NCI-H1930 (cell line): ENCODE results near the gene ABCF3.
A peak's percentile ranks its signal among the peaks of the same experiment; 100 is the strongest.

Experiments used
- DNase-seq, 2 experiments: peaks; one replicate each; lab custom pipeline; 2025; lab: John Stamatoyannopoulos, UW

The ABCF3 gene

DNA sequence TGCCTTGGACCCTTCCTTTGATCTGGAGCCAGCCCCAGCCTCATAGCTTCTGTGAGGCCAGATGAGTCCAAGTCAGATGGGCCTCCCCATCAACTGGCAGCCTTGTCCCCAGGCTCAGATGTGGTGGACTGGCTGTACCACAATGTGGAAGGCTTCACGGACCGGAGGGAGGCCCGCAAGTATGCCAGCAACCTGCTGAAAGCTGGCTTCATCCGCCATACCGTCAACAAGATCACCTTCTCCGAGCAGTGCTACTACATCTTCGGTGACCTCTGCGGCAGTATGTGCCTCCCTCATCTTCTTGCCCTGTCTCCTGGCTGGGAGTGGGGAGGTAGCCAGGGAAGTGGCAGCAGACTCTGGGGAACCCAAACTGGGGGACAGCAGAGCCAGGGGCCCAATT lies 18.2 kb upstream of the ABCF3 start:
- DNase-seq, result no peak

DNA sequence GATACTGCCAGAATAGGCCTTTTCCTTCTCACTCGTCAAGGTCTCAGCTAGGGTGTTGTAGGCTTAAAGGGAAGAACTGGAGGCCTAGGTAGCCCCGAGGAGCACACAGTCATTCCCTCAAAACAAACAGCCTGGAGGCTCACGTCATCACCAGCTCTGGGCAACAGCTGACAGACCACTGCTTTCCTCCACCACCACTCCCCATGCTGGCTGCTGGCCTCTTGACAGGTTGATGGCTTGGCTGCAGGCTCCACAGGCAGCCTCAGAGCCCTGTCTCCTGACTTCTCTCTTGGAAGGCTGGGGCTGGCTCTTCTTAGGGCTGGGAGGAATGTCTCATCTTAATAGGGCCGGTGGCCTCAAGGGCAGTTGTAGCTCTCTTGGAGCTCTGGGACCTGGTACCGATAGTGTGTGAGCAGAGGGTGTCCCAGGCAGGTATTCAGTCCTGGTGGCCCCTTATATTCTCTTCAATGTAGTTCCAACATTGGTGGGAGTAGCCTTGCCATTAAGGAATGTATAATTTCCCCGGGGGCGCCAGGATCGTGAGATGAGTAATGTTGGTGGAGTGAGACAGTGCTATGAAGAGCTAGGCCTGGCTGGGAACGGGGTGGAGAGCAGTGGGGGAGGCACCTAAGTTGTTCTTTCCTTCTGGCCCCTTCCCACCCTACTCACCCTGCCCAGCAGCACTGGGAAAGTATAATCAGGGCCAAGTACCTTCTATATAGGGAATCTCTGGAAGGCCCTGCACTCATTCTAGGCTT lies 17.5 kb upstream of the ABCF3 start:
- no peak for DNase-seq

- DNase-seq, result no peak
These were observed 15.8 kb upstream of the ABCF3 start for GRCh38 chr3:184169896-184170875.

- no peak for DNase-seq
These were observed 14.4 kb upstream of the ABCF3 start for GRCh38 chr3:184171562-184171961.

DNA sequence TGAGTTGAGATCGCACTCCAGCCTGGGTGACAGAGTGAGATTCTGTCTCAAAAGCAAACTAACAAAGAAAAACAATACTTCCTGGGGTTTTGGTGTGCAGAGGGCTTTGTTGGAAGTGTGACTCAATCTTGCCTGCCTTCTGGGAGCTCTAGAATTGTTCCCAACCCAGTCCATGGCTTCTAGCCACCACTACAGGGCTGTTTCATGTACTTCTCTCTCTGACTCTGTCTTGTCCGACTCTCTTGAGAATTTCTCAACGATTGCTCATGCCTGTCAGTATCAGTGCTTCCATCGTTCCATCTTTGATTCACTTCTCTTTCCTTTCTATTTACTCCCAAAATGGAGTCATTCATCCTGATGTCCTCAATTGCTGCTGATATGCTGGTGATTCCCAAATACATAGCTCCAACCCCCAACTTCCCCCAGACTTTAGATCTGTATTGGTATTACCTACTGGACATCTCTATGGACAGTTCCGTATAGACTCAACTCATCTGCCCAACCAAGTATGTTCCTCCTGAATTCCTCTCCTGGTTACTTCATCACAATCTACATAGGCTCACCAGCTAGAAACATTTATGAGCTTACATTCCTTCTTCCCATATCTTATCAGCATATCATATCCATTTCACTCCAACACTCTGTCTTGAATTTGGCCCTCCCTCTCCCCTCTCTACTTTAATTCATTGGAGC lies 13.2 kb upstream of the ABCF3 start:
- DNase-seq, result no peak

DNA sequence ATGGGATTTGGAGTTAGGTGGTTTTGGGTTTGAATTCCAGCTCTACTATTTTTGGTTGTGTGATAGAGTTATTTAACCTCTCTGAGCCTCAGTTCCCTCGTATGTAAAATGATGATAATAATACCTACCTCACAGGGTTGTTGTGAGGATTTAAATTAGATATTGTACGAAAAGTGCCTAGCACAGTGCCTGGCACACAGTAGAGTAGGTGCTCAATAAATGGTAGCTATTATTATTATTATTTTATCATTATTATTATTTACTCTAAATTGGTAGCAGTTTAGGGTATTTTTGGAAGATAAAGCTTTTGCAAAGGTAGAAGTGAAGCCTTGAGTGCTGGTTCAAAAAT lies 12.7 kb upstream of the ABCF3 start:
- no peak for DNase-seq

GRCh38 chr3:184174284-184174645 lies 11.7 kb upstream of the ABCF3 start:
- DNase-seq, result no peak

GRCh38 chr3:184174646-184175492 lies 11.1 kb upstream of the ABCF3 start, which contains the start of gene AP2M1:
Gene AP2M1 (plus strand): TSS chr3:184174855. CDS start chr3:184176994, 2,139 bp downstream.
- peak; percentile 93 to 97 for DNase-seq

- no peak for DNase-seq
These were observed 10.5 kb upstream of the ABCF3 start for GRCh38 chr3:184175506-184175905.

DNA sequence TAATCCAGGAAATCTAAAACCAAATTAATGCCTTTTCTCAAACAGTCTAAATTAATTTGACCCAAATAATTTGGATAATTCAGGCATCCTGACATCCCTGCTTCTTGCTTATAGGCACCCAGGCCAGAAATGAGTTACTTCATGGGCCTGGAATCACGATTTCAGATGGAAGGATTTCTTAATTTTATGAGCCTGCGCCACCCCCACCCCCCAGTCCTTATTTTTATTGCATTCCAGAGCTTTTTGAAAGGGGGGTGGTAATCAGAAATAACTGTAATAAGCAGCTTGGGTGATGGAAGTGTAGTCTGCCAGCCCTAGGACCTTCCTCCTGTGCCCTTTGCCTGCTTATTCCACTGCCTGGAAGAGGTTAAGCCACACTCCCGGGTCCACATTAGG lies 10.0 kb upstream of the ABCF3 start:
- no peak for DNase-seq

- no peak for DNase-seq
These were observed 9.3 kb upstream of the ABCF3 start for GRCh38 chr3:184176377-184177330.

- DNase-seq, result no peak
These were observed 8.7 kb upstream of the ABCF3 start for GRCh38 chr3:184177331-184177731.

GRCh38 chr3:184177767-184178306 lies 8.2 kb upstream of the ABCF3 start:
- no peak for DNase-seq

GRCh38 chr3:184178521-184179138 lies 7.4 kb upstream of the ABCF3 start:
- DNase-seq, result no peak

GRCh38 chr3:184180165-184180564 lies 5.8 kb upstream of the ABCF3 start:
- no peak for DNase-seq

GRCh38 chr3:184181596-184181995 lies 4.4 kb upstream of the ABCF3 start:
- DNase-seq, result no peak

GRCh38 chr3:184183679-184184078 lies 2.3 kb upstream of the ABCF3 start:
- DNase-seq, result no peak

DNA sequence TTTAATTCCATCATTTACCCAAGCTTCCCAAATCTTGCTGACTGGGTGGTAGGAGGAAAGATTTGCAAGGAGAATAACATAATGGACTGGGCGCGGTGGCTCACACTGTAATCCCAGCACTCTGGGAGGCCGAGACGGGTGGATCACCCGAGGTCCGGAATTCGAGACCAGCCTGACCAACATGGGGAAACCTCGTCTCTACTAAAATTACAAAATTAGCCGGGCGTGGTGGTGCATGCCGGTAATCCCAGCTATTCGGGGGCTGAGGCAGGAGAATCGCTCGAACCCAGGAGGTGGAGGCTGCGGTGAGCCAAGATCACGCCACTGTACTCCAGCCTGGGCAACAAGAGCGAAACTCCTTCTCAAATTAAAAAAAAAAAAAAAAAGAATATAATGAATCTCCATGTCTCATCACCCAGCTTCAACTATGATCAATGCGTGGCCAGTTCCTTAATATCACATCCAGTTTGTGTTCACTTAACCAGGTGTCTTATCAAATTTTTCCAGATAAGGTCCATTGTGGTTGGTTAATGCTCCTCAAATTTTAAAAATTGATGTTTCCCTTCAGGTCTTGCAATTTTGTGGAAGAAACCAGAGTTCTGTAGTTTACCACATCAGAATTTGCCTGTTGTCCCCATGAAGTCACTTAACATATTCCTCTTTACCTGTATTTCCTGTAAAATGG lies 1.3 kb upstream of the ABCF3 start:
- no peak for DNase-seq
